NCI-H524 treated with DMSO at 0.1 percent for 48 hours (cell line): ENCODE measurements around the gene DCUN1D2.
"Not testable (repeated sequence)": the region's sequence is repeated elsewhere in the genome, so short reads cannot be mapped to it uniquely, and the experiment has no call there.

Source experiments
- DNase-seq: peaks from one replicate; lab custom pipeline; 2025; lab: John Stamatoyannopoulos, UW

Gene DCUN1D2

DNA sequence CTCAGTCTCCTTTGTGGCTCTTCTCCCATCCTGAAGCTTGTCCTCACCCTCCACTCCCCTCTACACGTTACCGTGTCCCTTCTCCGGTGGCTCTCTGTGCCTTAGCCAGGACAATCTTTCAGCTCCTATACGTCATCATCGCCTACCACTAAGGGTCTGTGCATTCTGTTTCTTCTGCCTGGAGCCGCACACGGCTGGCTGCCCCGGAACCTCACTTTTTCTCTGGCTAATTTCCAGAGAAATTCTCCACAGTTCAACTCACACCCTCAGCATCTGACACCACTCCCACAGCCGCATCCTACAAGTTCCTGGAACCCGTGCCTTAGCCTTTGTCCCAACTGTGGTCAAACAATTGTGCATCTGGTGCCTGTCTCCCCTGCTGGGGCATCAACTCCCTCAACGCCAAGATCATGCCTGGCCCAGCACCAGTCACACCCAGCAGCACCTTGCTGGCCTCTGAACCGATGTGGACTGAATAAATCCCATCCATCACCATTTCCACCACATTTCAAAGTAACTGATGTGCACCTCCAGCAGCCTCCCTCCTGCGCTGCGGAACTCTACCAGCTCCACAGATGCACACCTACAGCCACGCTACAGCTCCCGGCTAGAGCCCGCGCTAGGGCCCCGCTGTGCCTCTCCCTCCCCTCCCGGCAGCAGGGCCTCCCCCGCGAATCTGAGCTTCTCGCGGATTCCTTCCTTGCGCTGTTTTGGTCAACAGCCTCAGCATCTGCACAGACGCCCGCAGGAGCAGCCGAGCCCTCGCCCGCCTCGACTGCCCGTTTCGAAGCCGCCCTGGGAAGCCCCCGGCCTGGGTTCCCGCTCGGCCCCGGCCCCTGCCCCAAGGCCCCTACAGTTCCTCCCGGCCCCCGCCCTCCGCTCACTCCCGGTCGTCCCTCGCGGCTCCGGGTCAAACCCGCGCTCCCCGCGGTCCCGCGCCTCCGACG is 689 bp downstream of the DCUN1D2 start:
- DNase-seq, result no peak

DNA sequence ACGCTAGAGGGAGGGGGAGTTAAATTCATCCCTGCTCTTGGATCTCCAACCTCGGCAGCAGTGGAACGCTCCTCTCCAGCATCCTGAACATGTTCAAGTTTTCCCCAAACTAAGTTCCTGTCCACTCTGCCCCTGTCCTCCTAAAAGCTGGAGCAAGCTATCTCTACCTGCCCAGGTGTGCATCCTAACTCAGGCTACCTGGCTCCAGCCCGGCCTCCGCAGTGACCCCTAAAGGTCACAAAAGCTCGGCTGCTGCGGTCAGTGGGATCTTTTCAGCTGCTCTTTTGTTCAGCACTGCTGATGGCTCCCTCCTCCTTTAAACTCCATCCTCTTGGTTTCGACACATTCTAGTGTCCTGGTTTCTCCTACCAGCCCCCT is 1.4 kb downstream of the DCUN1D2 start:
- no peak for DNase-seq

DNA sequence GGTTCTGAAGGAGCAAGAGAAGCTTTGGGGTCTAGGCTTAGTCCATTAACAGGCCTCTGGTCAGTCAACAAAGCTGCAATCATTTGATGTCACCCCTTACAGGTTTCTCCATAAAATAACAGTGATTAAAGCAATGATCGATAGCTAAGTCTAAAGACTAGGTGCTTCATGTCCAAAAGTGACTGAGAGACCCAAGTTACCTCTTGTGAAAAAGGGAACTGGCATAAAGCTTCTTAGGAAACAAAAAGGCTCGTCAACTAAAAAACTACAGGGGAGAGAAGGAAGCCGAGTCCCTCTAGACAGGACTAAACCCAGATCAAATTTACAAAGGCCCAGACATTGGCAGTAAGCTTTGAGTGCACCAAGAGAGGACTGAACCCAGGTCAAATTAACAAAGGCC is 2.2 kb downstream of the DCUN1D2 start:
- no peak for DNase-seq

DNA sequence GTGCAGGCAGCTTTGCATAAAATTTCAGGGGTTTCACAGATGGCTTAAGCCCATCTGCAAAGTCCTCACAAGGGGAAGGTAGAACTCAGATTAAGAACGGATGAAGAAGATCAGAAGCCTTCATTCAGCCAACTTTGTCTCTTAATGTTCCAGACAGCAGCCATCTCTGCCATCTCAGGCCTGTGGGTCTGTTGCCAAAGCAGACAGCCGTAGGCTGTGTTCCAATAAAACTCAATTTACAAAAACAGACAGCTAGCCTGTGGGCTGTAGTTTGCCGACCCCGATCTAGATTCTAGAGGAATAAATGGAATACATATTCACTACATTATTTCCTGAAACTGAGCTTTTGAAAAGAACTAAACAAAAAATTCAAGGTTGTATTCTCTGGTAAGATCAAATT is 3.8 kb downstream of the DCUN1D2 start:
- DNase-seq, result no peak

DNA sequence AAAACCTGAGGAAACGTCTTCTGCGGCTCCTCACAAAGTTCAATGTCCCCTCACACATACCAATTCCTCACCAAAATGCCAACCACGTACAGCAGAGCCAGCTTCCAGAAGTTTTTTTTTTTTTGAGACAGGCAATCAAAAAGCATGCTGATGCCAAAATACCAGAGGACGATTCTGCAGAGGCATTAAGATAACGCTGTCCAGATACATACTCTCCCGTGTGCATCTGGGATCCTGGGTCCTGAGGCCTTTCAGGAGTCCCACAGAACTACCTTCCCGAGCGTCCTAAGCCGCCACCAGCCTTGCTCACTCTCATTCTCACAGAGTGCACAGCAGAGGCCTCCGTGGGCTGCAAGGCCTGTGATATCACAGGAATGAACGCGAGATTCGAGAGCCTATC is 5.0 kb downstream of the DCUN1D2 start:
- DNase-seq, result no peak

DNA sequence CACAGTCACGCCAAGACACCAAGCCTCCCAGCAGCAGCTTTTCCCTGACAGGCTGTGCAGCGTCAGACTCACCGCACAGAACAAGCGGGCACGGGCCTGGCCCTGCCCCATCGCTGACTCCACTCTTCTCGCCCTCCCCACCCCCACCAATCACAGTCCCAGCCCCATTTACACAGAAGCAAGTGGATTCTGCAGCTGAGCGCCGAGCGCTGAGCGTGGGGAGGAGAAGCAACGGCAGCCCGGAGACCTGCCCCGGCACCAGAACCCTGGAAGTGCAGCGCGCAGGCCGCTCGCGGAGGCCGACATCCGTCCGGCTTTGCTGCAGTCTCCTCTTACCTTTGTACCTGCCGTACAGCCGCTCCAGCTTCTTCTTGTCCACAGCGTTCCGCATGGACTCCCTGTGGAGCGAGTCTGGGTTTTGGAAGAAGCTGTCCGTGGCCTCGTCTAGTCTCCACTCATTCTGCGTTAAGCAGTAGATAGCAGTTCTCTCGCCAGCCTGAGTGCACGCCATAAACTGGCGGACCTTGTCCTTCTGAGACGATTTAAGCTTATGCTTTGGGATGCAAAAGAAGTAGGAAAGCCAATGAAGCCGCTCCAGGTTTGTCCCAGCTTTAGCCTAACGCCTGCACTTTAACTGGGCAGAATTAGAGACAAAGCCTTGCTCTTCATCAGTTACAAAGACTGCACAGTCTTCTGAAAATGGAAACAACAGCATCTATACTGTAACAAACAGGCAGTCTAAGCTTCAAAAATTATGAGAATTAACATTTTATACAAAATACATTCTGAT is 6.8 kb downstream of the DCUN1D2 start:
- no peak for DNase-seq

DNA sequence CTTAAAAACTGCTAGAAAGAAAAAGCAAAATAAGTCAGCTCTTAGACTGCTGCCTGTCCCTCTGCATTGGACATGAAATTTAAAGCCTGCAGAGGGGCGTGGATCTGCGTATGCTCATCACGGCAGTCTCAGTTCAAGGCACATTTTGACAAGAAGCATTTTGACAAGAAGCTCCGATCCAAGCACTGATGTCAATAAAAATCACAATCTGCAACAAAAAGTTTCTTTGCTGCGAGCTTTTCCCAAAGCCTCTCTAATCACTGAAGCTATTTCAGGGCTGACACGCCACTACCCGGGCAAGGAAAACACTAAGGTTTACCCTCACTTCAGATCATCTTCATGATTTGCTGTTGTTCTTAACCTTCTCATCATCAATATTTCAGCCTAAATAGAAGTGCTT is 7.4 kb downstream of the DCUN1D2 start:
- DNase-seq, result no peak

DNA sequence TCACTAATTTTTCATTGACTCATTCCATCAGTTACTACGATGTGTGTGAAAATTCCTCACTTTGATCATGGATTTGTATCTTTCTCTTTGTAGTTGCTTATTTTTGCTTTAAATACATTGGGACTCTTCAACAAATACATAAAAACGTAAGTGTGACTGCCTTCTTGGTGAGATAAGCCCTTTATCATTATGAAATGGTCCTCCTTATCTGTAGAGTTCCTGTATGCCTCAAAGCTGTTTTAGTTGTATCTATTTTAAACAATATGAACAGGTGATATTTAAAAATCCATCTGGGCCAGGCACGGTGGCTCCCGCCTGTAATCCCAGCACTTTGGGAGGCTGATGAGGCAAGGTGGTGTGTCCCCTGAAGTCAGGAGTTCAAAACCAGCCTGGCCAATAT is 11.3 kb downstream of the DCUN1D2 start:
- no peak for DNase-seq

DNA sequence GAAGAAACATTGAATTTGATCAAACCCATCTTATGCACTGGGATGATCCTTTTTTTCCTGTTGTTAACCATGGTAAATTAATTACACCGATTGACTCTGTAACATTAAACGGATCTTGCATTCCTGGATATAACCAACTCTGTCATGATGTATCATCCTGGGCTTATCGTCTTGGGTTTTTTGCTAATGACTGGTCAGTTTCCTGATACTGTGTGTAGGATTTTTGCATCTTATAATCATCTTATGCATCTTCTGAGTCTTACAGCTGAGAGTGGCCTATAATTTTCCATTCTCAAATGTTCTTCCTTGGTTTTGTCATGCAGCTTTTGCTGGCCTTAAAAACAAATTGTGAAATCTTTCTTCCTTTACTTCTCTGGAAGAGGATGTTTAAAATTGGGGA is 12.8 kb downstream of the DCUN1D2 start:
- no peak for DNase-seq

DNA sequence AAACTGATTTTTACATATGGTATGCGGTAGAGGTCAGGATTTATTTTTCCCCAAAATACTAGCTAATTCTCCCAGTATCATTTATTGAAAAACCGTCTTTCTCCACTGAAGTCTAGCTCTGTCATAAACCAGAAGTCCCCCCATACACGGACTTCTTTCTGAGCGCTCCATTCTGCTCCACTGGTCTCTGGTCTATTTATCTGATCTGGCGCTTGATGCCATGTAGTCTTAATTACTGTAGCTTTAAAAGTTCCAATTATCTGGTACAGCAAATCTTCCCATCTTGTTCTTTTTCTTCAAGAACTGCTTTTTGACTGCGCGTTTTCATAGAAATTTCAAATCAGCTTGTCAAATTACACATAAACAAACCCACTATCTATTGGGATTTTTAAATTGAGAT is 13.7 kb downstream of the DCUN1D2 start:
- DNase-seq, result no peak

DNA sequence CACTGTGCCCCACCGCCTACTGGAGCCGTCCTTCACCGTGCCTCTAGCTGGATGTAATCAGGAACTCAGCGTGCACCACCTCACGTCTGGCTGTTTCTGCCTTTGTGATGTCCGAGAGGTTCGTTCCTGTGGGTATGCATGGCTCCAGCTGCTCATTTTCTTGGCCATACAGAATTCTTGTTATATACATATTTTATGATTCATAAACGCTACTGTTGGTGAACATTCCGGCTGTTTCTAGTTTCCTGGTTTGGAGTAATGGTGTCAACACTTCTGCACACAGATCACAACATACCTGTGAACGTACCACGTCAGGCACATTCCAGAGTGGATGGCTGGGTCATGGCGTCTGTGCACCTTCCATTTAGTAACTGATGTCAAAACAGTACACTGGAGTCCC is 14.6 kb downstream of the DCUN1D2 start:
- DNase-seq, result no peak

DNA sequence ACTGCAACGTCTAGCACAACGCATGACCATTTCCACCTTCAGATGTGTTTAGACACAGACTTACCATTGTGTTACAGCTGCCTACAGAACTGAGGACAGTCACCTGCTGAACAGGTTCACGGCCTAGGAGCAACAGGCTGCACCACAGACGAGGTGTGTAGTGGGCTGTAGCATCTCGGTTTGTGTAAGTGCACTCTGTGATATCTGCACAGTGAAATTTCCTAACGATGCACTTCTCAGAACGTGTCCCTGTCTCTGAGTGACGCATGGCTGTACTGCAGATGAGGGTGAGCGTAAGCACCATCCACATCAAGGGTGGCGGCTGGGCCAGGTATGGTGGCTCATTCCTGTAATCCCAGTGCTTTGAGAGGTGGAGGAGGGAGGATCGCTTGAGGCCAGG is 15.2 kb downstream of the DCUN1D2 start:
- no peak for DNase-seq

DNA sequence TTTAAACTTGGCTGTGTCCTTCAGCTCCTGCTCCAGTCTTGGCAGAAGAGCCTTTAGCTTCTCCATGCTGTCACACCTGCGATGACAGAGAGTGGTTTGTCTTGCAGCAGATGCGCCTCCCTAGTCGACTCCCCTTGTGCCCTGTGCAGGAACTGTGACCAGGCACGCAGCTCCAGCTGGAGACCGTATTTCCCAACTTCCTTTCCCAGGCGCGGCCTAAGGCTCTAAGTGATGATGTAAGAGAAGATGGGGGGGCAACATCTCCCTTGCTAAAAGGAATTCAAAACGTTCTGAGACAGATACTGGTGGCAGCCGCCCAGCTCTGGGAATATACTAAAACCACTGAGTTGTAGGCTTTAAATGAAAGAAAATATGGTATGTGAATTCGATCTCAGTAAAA is 16.3 kb downstream of the DCUN1D2 start:
- DNase-seq, result no peak

DNA sequence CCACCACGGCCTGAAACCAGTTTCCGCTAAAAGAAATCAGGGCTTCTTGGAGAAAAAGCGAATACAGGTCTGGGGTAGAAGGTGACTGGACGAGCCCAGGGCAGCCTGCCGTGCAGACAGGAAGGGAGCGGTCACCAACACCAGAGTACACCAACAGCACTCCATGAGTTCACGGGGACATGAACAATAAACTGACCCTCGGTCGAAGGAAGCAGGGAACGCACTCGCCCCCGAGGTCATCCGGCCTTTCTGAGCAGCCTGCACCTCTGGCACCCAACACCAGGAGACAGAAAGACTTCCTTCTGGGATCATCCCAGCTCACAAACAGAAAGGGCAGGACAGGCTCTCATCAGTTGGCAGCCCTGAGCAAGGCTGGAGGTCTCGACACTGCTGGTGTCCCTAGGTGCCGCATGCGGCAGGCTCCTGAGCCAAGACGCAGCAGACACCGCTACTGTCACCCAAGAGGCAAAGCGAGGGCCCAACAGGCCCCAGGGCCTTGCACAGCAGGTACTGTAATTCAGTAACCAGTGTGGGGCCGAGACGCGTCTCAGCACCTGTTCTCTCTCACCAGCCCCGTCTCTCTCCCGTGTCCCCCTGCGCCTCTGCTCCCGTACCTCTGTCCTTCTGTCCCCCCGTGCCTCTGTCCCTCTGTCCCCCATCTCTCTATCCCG is 18.0 kb downstream of the DCUN1D2 start:
- no peak for DNase-seq

DNA sequence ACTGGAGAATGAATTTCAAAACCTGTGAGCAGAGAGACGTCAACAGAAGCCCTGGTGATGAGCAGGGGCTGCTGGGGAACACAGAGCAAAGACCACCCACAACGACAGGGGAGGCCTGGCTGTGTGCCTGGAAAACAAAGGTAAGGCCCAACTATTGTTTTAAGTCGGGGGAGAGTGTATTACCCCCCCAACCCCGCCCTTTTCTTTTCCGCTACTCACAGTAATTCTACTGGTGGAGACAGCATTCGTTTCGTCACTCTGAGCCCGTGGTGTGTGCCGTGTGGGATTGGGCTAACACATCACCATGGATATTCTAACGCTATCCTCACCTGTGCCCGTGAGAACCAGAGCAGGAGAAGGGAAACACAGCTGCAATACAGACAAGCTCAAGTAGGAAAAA is 18.7 kb downstream of the DCUN1D2 start:
- DNase-seq, result no peak

DNA sequence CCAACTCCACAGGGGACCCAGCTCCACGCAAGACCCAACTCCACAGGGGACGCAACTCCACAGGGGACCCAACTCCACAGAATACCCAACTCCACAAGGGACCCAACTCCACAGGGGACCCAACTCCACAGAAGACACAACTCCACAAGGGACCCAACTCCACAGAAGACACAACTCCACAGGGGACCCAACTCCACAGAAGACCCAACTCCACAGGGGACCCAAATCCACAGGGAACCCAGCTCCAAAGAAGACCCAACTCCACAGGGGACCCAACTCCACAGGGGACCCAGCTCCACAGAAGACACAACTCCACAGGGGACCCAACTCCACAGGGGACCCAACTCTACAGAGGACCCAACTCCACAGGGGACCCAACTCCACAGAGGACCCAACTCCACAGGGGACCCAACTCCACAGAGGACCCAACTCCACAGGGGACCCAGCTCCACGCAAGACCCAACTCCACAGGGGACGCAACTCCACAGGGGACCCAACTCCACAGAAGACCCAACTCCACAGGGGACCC is 19.8 kb downstream of the DCUN1D2 start:
- DNase-seq, result not testable (repeated sequence)

DNA sequence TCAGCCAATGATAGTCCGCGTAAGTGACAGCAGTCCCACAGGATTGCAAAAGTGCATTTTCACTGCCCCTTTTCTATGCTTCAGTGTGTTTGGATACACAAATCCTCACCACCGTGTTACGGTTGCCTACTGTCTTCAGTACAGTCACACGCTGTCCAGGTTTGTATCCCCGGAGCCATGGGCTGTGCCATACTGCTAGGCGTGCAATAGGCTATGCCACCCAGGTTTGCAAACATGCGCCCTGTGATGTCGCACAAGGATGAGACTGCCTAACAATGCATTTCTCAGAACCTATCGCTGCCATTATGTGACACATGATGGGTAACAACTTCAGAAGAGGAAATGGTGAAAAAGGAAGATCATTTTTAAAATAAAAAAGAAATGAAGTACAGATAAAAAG is 20.4 kb downstream of the DCUN1D2 start:
- DNase-seq, result no peak

DNA sequence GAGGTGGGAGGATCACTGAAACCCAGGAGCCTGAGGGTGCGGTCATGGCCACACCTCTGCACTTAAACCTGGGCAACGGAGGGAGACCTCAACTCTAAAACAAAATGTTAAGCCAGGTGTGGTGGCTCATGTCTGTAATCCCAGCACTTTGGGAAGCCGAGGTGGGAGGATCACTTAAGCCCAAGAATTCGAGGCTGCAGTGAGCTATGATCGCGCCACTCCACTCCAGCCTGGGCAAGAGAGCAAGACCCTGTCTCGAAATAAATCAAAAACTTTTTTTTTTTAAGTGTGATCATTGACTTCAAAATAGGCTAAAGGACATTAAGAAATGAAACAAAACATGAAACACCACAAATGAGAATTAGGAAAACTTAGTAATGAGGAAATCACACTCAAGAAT is 20.9 kb downstream of the DCUN1D2 start:
- DNase-seq, result no peak

DNA sequence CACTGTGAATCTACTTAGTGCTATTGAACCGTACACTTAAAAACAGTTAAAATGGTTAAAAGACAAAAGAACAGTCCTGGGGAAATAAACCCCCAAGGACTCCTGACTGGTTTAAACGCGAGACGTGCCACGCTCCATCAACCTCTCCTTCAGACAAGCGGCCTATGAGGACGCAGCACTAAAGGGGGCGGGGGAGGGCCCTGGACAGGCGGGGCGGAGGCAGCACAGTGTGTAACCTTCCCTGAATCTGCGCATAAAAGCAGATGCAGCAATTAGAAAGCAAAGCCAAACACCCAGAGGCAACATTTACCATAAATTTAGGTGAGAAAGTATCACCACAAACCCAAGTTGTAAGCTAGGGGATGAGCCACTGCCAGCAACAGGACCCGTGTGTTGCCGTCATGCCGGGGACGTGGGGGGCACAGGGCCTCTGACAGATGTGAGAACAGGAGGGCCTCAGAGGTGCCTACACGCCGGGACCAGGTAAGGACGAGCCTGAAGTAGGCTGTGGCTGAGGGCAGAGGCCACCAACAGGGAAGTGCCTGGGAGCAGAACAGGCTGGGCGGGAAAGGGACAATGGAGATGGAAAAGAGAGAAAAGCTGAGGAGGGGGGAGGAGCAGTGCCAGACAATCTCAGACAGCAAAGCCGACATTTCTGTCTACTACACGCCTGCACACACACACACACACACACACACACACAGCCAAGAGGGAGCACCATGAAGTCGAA is 21.9 kb downstream of the DCUN1D2 start:
- no peak for DNase-seq

DNA sequence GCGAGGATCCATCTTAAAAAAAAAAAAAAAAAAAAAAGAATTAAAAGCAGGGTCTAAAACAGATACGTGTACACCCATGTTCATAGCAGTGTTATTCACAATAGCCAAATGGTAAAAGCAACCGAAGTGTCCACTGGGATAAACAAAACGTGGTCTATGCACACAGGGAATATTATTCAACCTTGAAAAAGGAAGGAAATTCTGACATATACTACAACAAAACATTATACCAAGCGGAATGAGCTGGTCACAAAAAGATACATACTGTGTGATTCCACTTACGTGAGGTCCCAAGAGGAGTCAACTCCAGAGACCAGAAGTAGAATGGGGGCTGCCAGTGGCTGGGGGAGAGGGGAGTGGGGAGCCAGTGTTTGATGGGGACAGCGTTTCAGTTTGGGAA is 22.5 kb downstream of the DCUN1D2 start:
- no peak for DNase-seq

DNA sequence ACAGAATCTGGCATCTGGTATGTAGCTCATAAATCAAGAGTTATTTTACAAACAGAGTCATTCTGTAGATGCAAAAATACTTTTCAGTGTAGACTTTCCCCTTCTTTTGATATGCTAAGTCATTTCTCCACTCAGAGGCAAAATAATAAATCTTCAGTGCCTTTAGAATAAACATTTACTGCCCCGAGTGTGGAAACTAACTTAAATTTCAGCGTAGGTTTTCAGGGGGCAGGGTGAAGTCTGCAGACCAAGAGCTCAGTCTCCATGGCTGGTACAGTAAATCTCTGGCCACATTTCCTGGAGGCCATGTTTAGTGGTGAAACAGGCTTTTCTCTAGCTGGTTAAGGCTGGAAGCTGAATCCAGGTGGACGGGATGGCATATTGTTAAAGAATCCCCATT is 24.1 kb downstream of the DCUN1D2 start:
- DNase-seq, result no peak

DNA sequence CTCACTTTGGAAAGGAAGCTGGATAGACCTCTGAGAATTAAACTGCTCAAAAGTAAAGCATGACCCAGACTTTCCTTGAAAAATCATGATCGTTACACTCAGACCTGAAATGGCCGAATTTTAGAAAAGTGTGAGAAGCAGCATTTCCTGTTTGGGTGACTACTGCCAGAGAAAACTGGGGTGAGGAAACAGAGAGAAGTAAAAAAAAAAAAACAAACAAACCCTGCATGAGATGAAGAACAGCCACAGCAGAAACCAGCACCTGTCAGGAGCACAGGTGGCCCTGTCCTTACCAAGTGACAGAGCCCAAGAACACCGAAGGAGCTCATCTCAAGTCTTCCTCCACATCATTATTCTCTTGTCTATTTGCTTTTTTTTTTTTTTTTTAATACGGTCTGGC is 25.2 kb downstream of the DCUN1D2 start:
- no peak for DNase-seq
